OCI-LY3 (cell line): ENCODE data around the gene IFFO2.

Experiments
- H2AFZ ChIP-seq: fragments of 200-600, 300-600 bp; shearing (Covaris generic); 2 replicates; pipeline ENCODE4 v1.6.0; 2014; ENCODE audit warnings: antibody characterized with exemption, low read depth, low read length
- H3K27ac ChIP-seq: fragments of 200-600, 300-600 bp; sonication (generic); 2 replicates; pipeline ENCODE4 v1.5.1; 2014; ENCODE audit warnings: mild to moderate bottlenecking, low read length, moderate library complexity, mixed read lengths
- H3K27me3 ChIP-seq: fragments of 200-600, 300-600 bp; sonication (generic); 2 replicates; pipeline ENCODE4 v1.6.1; 2014; ENCODE audit warnings: low read depth, low read length, mixed read lengths
- H3K36me3 ChIP-seq: fragments of 200-600, 300-600 bp; sonication (generic); replicated peaks from 2 replicates; pipeline ENCODE3; 2014; ENCODE audit warnings: low read depth, low read length, mixed read lengths
- H3K4me1 ChIP-seq: fragments of 300-600, 200-600 bp; sonication (generic); 2 replicates; pipeline ENCODE4 v1.6.1; 2014; ENCODE audit warnings: low read length, mixed read lengths
- H3K4me2 ChIP-seq: fragments of 200-600, 300-600 bp; sonication (generic); 2 replicates; pipeline ENCODE4 v1.6.1; 2014; ENCODE audit warnings: low read length, mixed read lengths
- H3K4me3 ChIP-seq: fragments of 300-600, 200-600 bp; sonication (generic); 2 replicates; pipeline ENCODE4 v1.5.1; 2014; ENCODE audit warnings: antibody characterized with exemption, mild to moderate bottlenecking, low read length, moderate library complexity
- H3K79me2 ChIP-seq: fragments of 300-600, 200-600 bp; shearing (Covaris generic); 2 replicates; pipeline ENCODE4 v1.6.1; 2014; ENCODE audit warnings: mild to moderate bottlenecking, low read length, mixed read lengths
- H3K9ac ChIP-seq: fragments of 300-600, 200-600 bp; shearing (Covaris generic); 2 replicates; pipeline ENCODE4 v1.6.0; 2014; ENCODE audit warnings: mild to moderate bottlenecking, low read length, moderate library complexity
- H3K9me3 ChIP-seq: fragments of 200-600, 300-600 bp; shearing (Covaris generic); 2 replicates; pipeline ENCODE4 v1.6.1; 2014; ENCODE audit warnings: low read length, mixed read lengths; ENCODE audit not compliant: insufficient read depth
- H4K20me1 ChIP-seq: fragments of 200-600, 300-600 bp; sonication (generic); 2 replicates; pipeline ENCODE4 v1.6.1; 2016; ENCODE audit warnings: low read length, mixed read lengths; ENCODE audit not compliant: insufficient read depth
- EZH2phosphoT487 ChIP-seq: fragments of 200-600 bp; shearing (Covaris generic); IDR thresholded peaks from 2 replicates; pipeline ENCODE4 v1.6.1; 2018; ENCODE audit warnings: antibody characterized with exemption, mixed run types, low read depth
- TF ChIP-seq, protein P1 (sequence below): fragments of 200-600, 300-600 bp; sonication (generic); IDR thresholded peaks from 2 replicates; pipeline ENCODE4 v1.5.1; 2014; ENCODE audit warnings: antibody characterized with exemption, low read length, low read depth

The IFFO2 gene

DNA sequence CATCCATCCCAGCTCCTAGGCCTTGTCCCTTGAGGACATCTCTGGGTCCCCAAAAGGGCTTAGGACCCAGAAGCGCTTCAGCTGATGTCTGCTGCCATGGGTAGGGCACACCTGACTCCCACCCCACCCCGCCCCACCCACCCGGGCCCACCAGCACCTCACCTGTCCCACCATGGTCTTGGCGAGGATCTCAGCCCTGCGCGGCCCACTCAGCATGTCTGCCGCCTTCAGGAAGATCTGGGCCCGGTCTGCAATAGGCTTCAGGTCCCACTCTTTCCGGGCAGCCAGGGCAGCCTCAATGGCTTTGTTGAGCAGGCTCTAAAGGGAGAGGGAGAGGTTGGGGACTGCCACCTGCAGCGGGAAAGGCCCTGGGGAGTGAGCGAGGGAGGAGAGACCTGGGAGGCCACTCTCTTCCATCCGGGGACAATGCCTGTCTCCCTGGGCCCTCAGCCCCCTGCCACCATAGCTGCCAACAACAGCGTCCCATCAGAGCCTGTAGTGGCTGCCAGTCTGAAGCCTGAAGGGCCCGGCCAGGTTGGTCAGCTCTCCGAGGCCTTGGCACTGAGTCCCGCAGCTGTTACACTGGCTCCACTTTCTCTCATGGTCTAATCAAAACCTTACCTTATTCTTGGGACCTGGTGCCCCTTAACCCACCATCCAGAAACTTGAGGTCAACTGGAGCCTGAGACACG is 71.0 kb downstream of the IFFO2 start:
- Histone ChIP-seq H3K9ac (no peak overlapping the region), H4K20me1 (no peaks in the 10 kb centered on the region), H3K4me3 (no peak overlapping the region), H3K4me1 (no peaks in the 10 kb centered on the region), H3K4me2 (no peak overlapping the region), H3K36me3 (no peaks in the 10 kb centered on the region), H2AFZ (no peak overlapping the region), H3K9me3 (no peaks in the 10 kb centered on the region), H3K79me2 (no peaks in the 10 kb centered on the region), H3K27me3 (no peaks in the 10 kb centered on the region), H3K27ac (no peak overlapping the region)
- no peak for TF ChIP-seq EZH2phosphoT487
- TF ChIP-seq, protein P1, sequence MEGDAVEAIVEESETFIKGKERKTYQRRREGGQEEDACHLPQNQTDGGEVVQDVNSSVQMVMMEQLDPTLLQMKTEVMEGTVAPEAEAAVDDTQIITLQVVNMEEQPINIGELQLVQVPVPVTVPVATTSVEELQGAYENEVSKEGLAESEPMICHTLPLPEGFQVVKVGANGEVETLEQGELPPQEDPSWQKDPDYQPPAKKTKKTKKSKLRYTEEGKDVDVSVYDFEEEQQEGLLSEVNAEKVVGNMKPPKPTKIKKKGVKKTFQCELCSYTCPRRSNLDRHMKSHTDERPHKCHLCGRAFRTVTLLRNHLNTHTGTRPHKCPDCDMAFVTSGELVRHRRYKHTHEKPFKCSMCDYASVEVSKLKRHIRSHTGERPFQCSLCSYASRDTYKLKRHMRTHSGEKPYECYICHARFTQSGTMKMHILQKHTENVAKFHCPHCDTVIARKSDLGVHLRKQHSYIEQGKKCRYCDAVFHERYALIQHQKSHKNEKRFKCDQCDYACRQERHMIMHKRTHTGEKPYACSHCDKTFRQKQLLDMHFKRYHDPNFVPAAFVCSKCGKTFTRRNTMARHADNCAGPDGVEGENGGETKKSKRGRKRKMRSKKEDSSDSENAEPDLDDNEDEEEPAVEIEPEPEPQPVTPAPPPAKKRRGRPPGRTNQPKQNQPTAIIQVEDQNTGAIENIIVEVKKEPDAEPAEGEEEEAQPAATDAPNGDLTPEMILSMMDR, result no peak

GRCh38 chr1:18884727-18885126 is 71.7 kb downstream of the IFFO2 start:
- H3K27me3 ChIP-seq, result no peaks in the 10 kb centered on the region
- H3K9ac ChIP-seq, result no peak overlapping the region
- TF ChIP-seq, protein P1, result no peak
- TF ChIP-seq EZH2phosphoT487, result no peak
- H3K9me3 ChIP-seq, result no peaks in the 10 kb centered on the region
- H3K27ac ChIP-seq, result no peak overlapping the region
- H3K4me1 ChIP-seq, result no peaks in the 10 kb centered on the region
- H3K4me2 ChIP-seq, result no peak overlapping the region
- no peaks in the 10 kb centered on the region for H3K79me2 ChIP-seq
- H2AFZ ChIP-seq, result no peak overlapping the region
- H3K36me3 ChIP-seq, result no peaks in the 10 kb centered on the region
- no peaks in the 10 kb centered on the region for H4K20me1 ChIP-seq
- H3K4me3 ChIP-seq, result no peak overlapping the region

- H4K20me1 ChIP-seq, result no peaks in the 10 kb centered on the region
- H2AFZ ChIP-seq, result no peak overlapping the region
- no peak overlapping the region for H3K9ac ChIP-seq
- H3K36me3 ChIP-seq, result no peaks in the 10 kb centered on the region
- TF ChIP-seq, protein P1, result no peak
- no peak for TF ChIP-seq EZH2phosphoT487
- H3K9me3 ChIP-seq, result no peaks in the 10 kb centered on the region
- H3K79me2 ChIP-seq, result no peaks in the 10 kb centered on the region
- no peak overlapping the region for H3K4me3 ChIP-seq
- no peaks in the 10 kb centered on the region for H3K4me1 ChIP-seq
- no peak overlapping the region for H3K27ac ChIP-seq
- H3K4me2 ChIP-seq, result no peak overlapping the region
- no peaks in the 10 kb centered on the region for H3K27me3 ChIP-seq
These were observed 72.1 kb downstream of the IFFO2 start for GRCh38 chr1:18884419-18884717.

DNA sequence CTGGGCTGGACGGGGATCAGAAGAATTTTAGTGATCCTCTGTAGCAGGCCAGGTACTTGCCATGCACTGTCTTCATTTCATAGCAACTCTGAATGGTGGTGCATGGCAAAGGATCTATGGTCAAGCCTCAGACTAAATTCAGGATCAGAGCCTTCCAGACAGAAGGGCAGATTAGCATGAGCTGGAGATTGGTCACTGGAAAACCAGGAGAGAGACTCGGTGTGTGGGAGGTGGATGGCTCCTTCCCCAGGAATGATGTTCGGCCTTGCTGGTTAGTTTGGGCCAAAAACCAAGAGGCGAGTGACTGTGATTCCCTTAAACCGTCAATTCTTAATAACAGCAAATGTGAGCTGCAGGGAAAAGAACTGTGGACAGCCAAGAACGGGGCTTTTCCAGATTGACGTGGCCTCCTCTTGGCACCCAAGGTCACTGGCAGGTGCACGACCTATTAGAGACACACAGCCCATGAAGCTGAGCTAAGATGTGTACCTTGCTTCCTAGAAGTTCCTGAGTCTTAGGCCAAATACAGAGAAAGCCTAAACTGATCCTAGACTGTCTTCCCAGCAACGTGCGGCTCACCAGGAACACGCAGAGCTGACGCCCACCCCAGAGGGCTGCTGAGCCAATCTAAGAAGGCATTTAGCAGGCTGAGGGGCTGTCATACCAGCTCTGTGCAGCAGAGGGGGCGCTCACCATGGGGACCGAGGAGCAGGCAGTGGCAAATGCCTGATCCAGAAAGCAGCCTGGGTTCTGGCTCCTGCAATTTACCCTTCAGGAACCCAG is 72.6 kb downstream of the IFFO2 start:
- H3K79me2 ChIP-seq, result no peaks in the 10 kb centered on the region
- no peak overlapping the region for H3K27ac ChIP-seq
- H3K9me3 ChIP-seq, result no peaks in the 10 kb centered on the region
- no peak overlapping the region for H3K9ac ChIP-seq
- no peaks in the 10 kb centered on the region for H3K27me3 ChIP-seq
- H2AFZ ChIP-seq, result no peak overlapping the region
- no peaks in the 10 kb centered on the region for H3K36me3 ChIP-seq
- no peak overlapping the region for H3K4me2 ChIP-seq
- no peak overlapping the region for H3K4me3 ChIP-seq
- H4K20me1 ChIP-seq, result no peaks in the 10 kb centered on the region
- TF ChIP-seq, protein P1, result peak; percentile 62
- no peak for TF ChIP-seq EZH2phosphoT487
- H3K4me1 ChIP-seq, result no peaks in the 10 kb centered on the region
